ENCODE results near the gene SMAGP. TPM values are rescaled to one million over a fixed set of nuclear protein-coding genes. Genes with fewer than 3 reads are reported as not detected.

SMAGP gene
- total and polyA plus RNA-seq, 3 experiments from 2014 or later = 0.72 to 28.9 (median 0.84) TPM

GRCh38 chr12:51210690-51211395 is 59.4 kb downstream of the SMAGP start:
- H3K27ac Mint-ChIP-seq = peak overlapping the region in 3 of 8 donors; percentile 55 to 67 (median 64)
- POLR2A ChIA-PET = no interaction called here

DNA sequence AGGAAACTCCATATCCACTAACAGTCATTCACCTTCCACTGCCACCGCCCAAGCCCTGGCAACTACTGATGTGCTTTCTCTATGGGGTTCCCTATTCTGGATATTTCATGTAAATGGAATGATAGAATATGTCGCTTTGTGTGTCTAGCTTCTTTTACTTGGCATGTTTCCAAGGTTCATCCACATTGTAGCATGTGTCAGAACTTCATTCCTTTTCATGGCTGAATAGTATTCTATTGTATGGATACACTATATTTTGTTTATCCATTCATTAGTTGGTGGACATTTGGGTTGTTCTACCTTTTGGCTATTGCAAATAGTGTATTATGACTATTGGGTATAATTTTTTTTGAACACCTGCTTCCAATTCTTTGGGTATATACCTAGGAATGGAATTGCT is 61.0 kb downstream of the SMAGP start:
- Histone ChIP-seq H3K27me3 (ENCODE audit: insufficient read depth, low read length, poor library complexity, severe bottlenecking) (no peaks in the 10 kb centered on the region), H3K9me3 (ENCODE audit: low read length) (no peaks in the 10 kb centered on the region), H3K4me1 (ENCODE audit: insufficient read depth, low read length) (no peaks in the 10 kb centered on the region), H3K27ac (ENCODE audit: low read depth, low read length) (no peak overlapping the region), H3K36me3 (ENCODE audit: insufficient read depth, low read length) (no peaks in the 10 kb centered on the region), H3K4me3 (ENCODE audit: low read length) (no peak overlapping the region)
- H3K27me3 Mint-ChIP-seq = no peaks in the 10 kb centered on the region
- no peak overlapping the region for H3K27ac Mint-ChIP-seq
- H3K9me3 Mint-ChIP-seq = no peaks in the 10 kb centered on the region
- peaks cover 0 to 4% (median 0%) of the 10 kb centered on the region in 3 donors for H3K4me1 Mint-ChIP-seq
- DNase-seq = no peak
- H3K36me3 Mint-ChIP-seq = peaks cover 0 to 14% (median 8%) of the 10 kb centered on the region in 3 donors
- POLR2A ChIA-PET = no interaction called here
- no peak overlapping the region for H3K4me3 Mint-ChIP-seq
- CTCF ChIA-PET = interaction anchor here (1.6 kb wide), 1 partner anchor 9 kb away, joined by 6 read pairs; the partner anchor contains the start of gene POU6F1

More at GRCh38 chr12:51210690-51211395, 59.4 kb downstream of the SMAGP start:
- CTCF ChIA-PET = interaction anchor here (1.1 kb wide), 1 partner anchor 22 kb away, joined by 3 read pairs; no protein-coding TSS in a partner anchor
- no peaks in the 10 kb centered on the region for H3K27me3 Mint-ChIP-seq
- peaks cover 0 to 5% (median 3%) of the 10 kb centered on the region in 3 donors for H3K4me1 Mint-ChIP-seq
- no peaks in the 10 kb centered on the region for H3K9me3 ChIP-seq (ENCODE audit: low read length)
- H3K27ac ChIP-seq (ENCODE audit: low read depth, low read length) = no peak overlapping the region
- no peak overlapping the region for H3K4me3 Mint-ChIP-seq
- no peak for DNase-seq
- no peak overlapping the region for H3K4me3 ChIP-seq (ENCODE audit: low read length)
- no peaks in the 10 kb centered on the region for H3K9me3 Mint-ChIP-seq
- H3K27me3 ChIP-seq (ENCODE audit: insufficient read depth, low read length, poor library complexity, severe bottlenecking) = no peaks in the 10 kb centered on the region
- no peaks in the 10 kb centered on the region for H3K36me3 ChIP-seq (ENCODE audit: insufficient read depth, low read length)
- H3K36me3 Mint-ChIP-seq = peaks cover 0 to 17% (median 8%) of the 10 kb centered on the region in 3 donors
- no peaks in the 10 kb centered on the region for H3K4me1 ChIP-seq (ENCODE audit: insufficient read depth, low read length)

DNA sequence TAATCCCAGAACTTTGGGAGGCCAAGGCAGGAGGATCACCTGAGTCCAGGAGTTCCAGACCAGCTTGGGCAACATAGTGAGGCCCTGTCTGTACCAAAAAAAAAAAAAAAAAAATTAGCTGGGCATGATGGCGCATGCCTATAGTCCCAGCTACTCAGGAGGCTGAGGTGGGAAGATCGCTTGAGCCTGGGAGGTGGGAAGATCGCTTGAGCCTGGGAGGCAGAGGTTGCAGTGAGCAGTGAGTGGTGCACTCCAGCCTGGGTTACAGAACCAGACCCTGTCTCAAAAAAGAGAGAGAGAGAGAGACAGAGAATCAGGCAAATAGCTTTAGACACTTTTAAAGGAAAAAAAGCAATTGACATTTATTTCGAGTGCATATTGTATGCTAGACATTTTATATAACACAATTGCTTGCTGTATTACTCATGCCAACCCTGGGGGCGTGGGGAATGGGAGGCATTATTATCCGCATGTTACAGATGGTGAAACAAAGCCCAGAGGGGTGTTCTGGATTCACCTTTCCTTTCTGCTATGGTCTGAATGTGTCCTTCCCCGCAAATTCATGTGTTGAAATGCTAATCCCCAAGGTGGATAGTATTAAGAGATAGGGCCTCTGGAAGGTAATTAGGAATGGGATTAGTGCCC is 62.1 kb downstream of the SMAGP start:
- no peaks in the 10 kb centered on the region for H3K4me1 ChIP-seq (ENCODE audit: insufficient read depth, low read length)

DNA sequence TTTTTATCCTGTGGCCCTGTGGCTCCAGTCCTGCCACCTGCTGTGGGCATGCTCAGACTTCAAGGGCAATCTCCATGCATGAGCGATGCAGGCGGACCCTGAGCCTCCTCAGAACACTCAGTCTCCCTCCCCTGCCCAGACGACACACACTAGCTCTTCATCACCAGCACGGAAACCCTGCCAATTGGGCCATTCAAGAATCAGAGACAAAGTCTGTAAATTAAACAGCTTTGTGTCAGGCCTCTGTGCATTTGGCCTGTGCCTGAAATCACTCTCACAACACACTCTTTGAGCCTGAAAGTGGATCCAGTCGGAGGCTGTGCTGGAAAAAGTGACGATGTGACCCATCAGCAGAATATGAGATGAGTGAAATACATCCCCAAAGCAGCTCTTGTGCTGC is 64.9 kb downstream of the SMAGP start:
- H3K4me3 Mint-ChIP-seq = no peak overlapping the region
- no peaks in the 10 kb centered on the region for H3K4me1 ChIP-seq (ENCODE audit: insufficient read depth, low read length)
- H3K9me3 Mint-ChIP-seq = no peaks in the 10 kb centered on the region
- no peak for DNase-seq
- H3K4me1 Mint-ChIP-seq = peaks cover 5 to 13% (median 11%) of the 10 kb centered on the region in 3 donors
- peaks cover 0 to 22% (median 8%) of the 10 kb centered on the region in 3 donors for H3K36me3 Mint-ChIP-seq
- peak overlapping the region in 2 of 8 donors; percentile 33 to 87 for H3K27ac Mint-ChIP-seq
- no peaks in the 10 kb centered on the region for H3K27me3 ChIP-seq (ENCODE audit: insufficient read depth, low read length, poor library complexity, severe bottlenecking)
- no peaks in the 10 kb centered on the region for H3K27me3 Mint-ChIP-seq
- no peaks in the 10 kb centered on the region for H3K36me3 ChIP-seq (ENCODE audit: insufficient read depth, low read length)
- no peak overlapping the region for H3K27ac ChIP-seq (ENCODE audit: low read depth, low read length)
- POLR2A ChIA-PET = interaction anchor here (1.1 kb wide), 1 partner anchor 12 kb away, joined by 4 read pairs; no protein-coding TSS in a partner anchor
- H3K4me3 ChIP-seq (ENCODE audit: low read length) = no peak overlapping the region
- CTCF ChIA-PET = interaction anchor here (1.4 to 1.9 kb wide), 2 partner anchors 10 to 13 kb away, joined by 3 to 6 read pairs; partner anchors contain the start of gene POU6F1
- no peaks in the 10 kb centered on the region for H3K9me3 ChIP-seq (ENCODE audit: low read length)

More for the DNA sequence above, 62.1 kb downstream of the SMAGP start:
- Histone ChIP-seq H3K36me3 (ENCODE audit: insufficient read depth, low read length) (no peaks in the 10 kb centered on the region), H3K4me3 (ENCODE audit: low read length) (no peak overlapping the region), H3K9me3 (ENCODE audit: low read length) (no peaks in the 10 kb centered on the region), H3K27me3 (ENCODE audit: insufficient read depth, low read length, poor library complexity, severe bottlenecking) (no peaks in the 10 kb centered on the region), H3K27ac (ENCODE audit: low read depth, low read length) (no peak overlapping the region)
- peaks cover 4 to 6% (median 5%) of the 10 kb centered on the region in 3 donors for H3K4me1 Mint-ChIP-seq
- H3K9me3 Mint-ChIP-seq = no peaks in the 10 kb centered on the region
- peaks cover 0 to 21% (median 12%) of the 10 kb centered on the region in 3 donors for H3K36me3 Mint-ChIP-seq
- no peak overlapping the region for H3K4me3 Mint-ChIP-seq
- no peaks in the 10 kb centered on the region for H3K27me3 Mint-ChIP-seq
- H3K27ac Mint-ChIP-seq = peak overlapping the region in 4 of 8 donors; percentile 12 to 83 (median 40)
- CTCF ChIA-PET = interaction anchor here (1.6 kb wide), 1 partner anchor 10 kb away, joined by 6 read pairs; the partner anchor contains the start of gene POU6F1
- POLR2A ChIA-PET = no interaction called here
- DNase-seq = no peak

- H3K27me3 Mint-ChIP-seq = no peaks in the 10 kb centered on the region
- H3K4me1 Mint-ChIP-seq = peaks cover 5 to 13% (median 11%) of the 10 kb centered on the region in 3 donors
- no peaks in the 10 kb centered on the region for H3K4me1 ChIP-seq (ENCODE audit: insufficient read depth, low read length)
- peaks cover 0 to 22% (median 5%) of the 10 kb centered on the region in 3 donors for H3K36me3 Mint-ChIP-seq
- no peaks in the 10 kb centered on the region for H3K9me3 Mint-ChIP-seq
- H3K4me3 ChIP-seq (ENCODE audit: low read length) = no peak overlapping the region
- H3K27ac Mint-ChIP-seq = peak overlapping the region in 5 of 8 donors; percentile 14 to 93 (median 29)
- peak in 1 of 5 donors; percentile 6 for DNase-seq
- no peaks in the 10 kb centered on the region for H3K9me3 ChIP-seq (ENCODE audit: low read length)
- H3K4me3 Mint-ChIP-seq = no peak overlapping the region
- ChIA-PET POLR2A (no interaction called here), CTCF (no interaction called here)
- no peak overlapping the region for H3K27ac ChIP-seq (ENCODE audit: low read depth, low read length)
- no peaks in the 10 kb centered on the region for H3K36me3 ChIP-seq (ENCODE audit: insufficient read depth, low read length)
- H3K27me3 ChIP-seq (ENCODE audit: insufficient read depth, low read length, poor library complexity, severe bottlenecking) = no peaks in the 10 kb centered on the region
Measured at GRCh38 chr12:51202718-51203117, 67.5 kb downstream of the SMAGP start.

- H3K4me1 ChIP-seq (ENCODE audit: insufficient read depth, low read length) = no peaks in the 10 kb centered on the region
- no peak for DNase-seq
- Mint-ChIP-seq H3K27ac (peak overlapping the region in 4 of 8 donors; percentile 13 to 74 (median 38)), H3K36me3 (peaks cover 0 to 26% (median 5%) of the 10 kb centered on the region in 3 donors), H3K4me1 (peaks cover 5 to 13% (median 11%) of the 10 kb centered on the region in 3 donors), H3K9me3 (no peaks in the 10 kb centered on the region), H3K27me3 (no peaks in the 10 kb centered on the region), H3K4me3 (no peak overlapping the region)
- H3K27ac ChIP-seq (ENCODE audit: low read depth, low read length) = no peak overlapping the region
- H3K27me3 ChIP-seq (ENCODE audit: insufficient read depth, low read length, poor library complexity, severe bottlenecking) = no peaks in the 10 kb centered on the region
- no peaks in the 10 kb centered on the region for H3K36me3 ChIP-seq (ENCODE audit: insufficient read depth, low read length)
- ChIA-PET CTCF (interaction anchor here (1.3 kb wide), 1 partner anchor 16 kb away, joined by 7 read pairs; the partner anchor contains the start of gene POU6F1), POLR2A (no interaction called here)
- H3K9me3 ChIP-seq (ENCODE audit: low read length) = no peaks in the 10 kb centered on the region
- H3K4me3 ChIP-seq (ENCODE audit: low read length) = no peak overlapping the region
Measured at GRCh38 chr12:51200806-51201205, 69.4 kb downstream of the SMAGP start.

- no peak for DNase-seq
- CTCF ChIA-PET = interaction anchor here (1.3 to 1.5 kb wide), 2 partner anchors 15 to 17 kb away, joined by 3 to 7 read pairs; partner anchors contain the start of gene POU6F1
- Mint-ChIP-seq H3K27me3 (no peaks in the 10 kb centered on the region), H3K4me1 (peaks cover 5 to 13% (median 11%) of the 10 kb centered on the region in 3 donors), H3K4me3 (no peak overlapping the region), H3K9me3 (no peaks in the 10 kb centered on the region), H3K27ac (peak overlapping the region in 1 of 8 donors; percentile 65), H3K36me3 (peaks cover 0 to 28% (median 5%) of the 10 kb centered on the region in 3 donors)
- no peaks in the 10 kb centered on the region for H3K4me1 ChIP-seq (ENCODE audit: insufficient read depth, low read length)
- POLR2A ChIA-PET = interaction anchor here (1.9 kb wide), 1 partner anchor 17 kb away, joined by 4 read pairs; the partner anchor contains the start of gene POU6F1
- no peak overlapping the region for H3K27ac ChIP-seq (ENCODE audit: low read depth, low read length)
- no peaks in the 10 kb centered on the region for H3K36me3 ChIP-seq (ENCODE audit: insufficient read depth, low read length)
- no peaks in the 10 kb centered on the region for H3K27me3 ChIP-seq (ENCODE audit: insufficient read depth, low read length, poor library complexity, severe bottlenecking)
- H3K9me3 ChIP-seq (ENCODE audit: low read length) = no peaks in the 10 kb centered on the region
- H3K4me3 ChIP-seq (ENCODE audit: low read length) = no peak overlapping the region
Measured at GRCh38 chr12:51200156-51200555, 70.1 kb downstream of the SMAGP start.

All from CD8-positive, alpha-beta memory T cell (primary cell).